CD1c-positive myeloid dendritic cell (primary cell): ENCODE data around the gene RRAS.
"Not testable (repeated sequence)": the region's sequence is repeated elsewhere in the genome, so short reads cannot be mapped to it uniquely, and the experiment has no call there.

Experiments used
- DNase-seq: peaks from one replicate; pipeline ENCODE4 v3.0.0-alpha.2; 2016; ENCODE audit errors: extremely low spot score

Gene RRAS

DNA sequence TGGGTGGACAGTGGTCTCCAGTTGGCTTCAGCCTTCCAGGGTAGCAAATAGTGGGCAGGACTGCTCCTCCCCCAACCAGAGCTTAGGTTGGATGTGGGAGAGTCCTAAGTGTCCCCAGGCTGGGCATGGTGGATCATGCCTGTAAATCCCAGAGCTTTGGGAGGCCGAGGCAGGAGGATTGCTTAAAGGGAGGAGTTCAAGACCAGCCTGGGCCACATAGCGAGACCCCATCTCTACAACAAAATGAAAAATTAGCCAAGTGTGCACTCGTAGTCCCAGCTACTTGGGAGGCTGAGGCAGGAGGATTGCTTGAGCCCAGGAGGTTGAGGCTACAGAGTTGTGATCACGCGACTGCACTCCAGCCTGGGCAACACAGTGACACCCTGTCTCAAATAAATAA, 7.4 kb downstream of the RRAS start:
- DNase-seq = no peak

DNA sequence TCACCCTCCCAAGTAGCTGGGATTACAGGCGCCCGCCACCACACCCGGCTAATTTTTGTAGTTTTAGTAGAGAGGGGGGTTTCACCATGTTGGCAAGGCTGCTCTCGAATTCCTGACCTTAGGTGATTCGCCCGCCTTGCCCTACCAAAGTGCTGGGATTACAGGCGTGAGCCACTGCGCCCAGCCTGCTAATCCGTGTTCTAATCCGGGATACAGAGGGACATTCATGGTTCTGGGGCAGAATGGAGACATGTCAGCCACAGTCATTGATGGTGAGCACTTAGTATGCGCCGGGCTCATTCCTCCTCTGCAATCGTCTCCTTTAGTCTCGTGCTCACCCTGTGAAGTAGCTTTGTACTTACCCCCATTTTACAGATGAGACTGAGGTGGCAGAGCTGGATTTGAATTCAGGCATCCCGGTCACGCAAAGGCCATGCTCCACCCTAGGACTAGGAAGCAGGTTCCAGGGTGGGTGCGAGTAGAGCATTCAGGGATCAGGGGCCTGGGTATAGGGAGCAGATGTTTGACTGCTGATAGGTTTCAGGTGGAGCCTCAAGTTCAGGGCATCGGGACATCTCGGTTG, 8.2 kb downstream of the RRAS start:
- no peak for DNase-seq

DNA sequence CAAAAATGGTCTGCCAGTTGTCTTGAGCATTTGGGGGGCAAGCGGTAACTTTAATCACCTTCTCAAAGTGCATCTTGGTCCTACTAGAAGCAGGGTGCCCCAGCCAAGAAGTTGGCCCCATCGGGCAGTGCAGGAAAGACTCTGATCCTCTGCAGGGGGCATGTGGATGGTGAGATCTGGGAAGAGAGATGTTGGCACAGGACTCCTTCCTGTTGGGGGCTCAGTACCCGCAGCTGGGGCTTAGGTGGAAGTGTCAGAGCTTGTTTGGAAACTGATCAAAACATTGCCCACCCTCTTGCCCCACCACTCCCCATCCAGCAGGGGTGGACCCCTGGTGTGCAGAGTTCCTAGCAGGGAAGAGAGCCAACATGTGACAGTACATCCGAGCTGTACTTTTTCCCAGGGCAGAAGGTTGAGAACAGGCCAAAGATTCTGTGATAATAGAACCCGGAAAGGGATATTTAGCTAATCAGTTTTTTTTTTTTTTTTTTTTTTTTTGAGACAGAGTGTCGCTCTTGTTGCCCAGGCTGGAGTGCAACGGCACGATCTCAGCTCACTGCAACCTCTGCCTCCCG, 8.8 kb downstream of the RRAS start:
- no peak for DNase-seq

DNA sequence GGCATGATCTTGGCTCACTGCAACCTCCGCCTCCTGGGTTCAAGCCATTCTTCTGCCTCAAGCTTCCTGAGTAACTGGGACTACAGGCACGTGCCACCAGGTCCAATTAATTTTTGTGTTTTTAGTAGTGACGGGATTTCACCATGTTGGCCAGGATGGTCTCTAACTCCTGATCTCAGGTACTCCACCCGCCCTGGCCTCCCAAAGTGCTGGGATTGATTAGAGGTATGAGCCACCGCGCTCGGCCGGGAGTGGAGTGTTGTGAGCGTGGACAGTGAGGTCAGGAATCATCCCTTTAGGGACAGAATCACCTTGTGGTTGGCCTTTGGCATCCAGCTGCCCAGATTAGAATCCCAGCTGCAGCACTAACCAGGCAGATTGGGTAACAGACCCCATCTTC, 10.3 kb downstream of the RRAS start:
- DNase-seq = no peak

DNA sequence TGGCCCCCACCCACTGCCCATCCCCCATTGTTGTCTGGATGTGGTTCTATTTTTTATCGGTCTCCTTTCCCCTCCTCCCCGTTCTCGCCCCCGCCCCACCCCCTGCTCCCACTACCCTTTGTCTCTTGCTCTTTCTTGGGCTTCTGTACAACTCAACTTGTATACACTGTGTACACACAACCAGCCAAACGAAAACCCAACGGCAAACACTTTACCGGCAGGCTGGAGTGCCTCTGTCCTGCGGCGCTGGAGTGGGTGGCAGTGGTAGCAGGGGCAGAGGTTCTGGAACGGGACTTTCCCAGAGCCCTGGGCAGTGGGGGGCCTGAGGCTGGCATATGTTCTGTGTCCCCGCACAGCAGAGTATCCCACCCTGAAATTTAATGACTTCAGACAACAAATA, 13.7 kb downstream of the RRAS start:
- DNase-seq = no peak

DNA sequence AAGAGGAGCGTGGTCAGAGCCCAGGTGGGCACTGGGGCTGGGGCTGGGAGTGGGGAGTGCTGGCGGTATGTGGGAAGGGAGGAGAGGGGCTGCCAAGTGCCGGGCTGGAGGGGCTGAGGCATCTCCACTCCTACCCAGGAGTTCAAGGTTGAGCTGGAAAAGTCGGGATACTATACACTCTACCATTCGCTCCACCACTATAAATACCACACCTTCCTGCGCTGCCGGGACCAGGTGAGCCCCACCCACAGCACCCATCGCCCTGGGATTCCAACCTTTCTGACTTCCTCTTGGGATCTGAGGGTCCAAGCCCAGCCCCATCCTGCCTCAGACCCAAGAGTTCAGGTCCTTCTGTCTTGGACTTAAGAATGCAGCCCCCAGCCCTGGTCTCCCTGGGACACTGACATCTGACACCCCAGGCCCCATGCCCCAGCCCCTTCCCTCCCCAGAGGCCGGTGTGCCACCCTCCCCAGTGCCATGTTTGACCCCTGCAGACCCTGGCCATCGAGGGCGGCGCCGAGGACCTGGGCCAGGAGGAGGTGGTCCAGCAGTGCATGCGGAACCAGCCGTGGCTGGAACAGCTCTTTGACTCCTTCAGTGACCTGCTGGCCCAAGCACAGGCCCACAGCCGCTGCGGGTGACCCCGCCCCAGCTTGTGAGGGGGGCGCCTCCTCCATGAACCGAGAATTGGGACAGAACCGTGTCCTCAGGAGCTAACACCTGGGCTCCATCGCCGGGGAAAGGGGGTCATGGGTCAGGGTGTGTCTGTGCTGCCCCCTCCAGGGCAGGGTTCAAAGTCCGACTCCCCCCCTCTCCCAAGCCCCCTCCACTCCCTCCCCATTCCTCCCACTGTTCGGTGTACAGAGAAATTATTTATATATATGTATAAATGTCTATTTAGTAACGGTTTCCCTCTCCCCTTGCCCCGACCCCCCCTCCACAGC, 14.7 kb downstream of the RRAS start:
- DNase-seq = no peak

DNA sequence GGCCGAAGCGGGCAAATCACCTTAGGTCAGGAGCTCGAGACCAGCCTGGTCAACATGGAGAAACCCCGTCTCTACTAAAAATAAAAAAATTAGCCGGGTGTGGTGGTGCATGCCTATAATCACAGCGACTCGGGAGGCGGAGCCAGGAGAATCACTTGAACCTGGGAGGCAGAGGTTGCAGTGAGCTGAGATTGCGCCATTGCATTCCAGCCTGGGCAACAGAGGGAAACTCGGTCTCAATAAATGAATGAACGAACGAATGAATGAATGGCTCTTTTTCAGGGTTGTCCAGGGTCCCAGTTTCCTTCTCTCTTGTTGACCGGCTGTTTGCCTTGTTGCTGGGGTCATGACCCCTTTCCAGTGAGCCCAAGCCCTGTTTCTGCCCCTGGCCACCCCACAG, 22.1 kb downstream of the RRAS start:
- not testable (repeated sequence) for DNase-seq

DNA sequence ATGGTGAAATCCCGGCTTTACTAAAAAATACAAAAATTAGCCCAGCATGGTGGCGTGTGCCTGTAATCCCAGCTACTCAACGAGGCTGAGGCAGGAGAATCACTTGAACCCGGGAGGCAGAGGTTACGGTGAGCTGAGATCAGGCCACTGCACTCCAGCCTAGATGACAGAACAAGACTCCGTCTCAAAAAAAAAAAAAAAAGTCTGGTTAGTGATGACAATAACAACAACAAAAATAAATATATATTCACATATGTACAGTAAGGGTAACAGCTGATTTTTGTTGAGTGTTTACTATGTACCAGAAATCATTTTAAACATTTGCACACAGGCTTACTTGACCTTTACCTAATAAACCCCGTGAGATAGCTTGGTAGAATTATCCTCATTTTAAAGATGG, 23.0 kb downstream of the RRAS start:
- no peak for DNase-seq

DNA sequence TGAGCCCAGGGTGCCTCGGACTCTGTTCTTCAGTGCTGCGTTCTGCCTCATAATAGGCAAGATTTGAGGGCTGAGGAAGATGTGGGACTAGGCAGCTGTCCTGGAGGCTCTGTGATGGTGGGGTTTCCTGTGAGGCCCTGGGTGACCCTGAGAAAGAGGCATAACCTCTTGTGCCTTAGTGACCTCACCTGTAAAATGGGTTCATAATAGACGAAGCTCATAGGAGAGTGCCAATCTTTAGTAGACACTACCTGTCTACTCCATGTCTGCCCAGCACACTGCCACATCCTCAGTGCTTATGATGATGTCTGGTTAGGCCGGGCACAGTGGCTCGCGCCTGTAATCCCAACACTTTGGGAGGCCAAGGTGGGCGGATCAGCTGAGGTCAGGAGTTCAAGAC, 23.4 kb downstream of the RRAS start:
- DNase-seq = no peak

DNA sequence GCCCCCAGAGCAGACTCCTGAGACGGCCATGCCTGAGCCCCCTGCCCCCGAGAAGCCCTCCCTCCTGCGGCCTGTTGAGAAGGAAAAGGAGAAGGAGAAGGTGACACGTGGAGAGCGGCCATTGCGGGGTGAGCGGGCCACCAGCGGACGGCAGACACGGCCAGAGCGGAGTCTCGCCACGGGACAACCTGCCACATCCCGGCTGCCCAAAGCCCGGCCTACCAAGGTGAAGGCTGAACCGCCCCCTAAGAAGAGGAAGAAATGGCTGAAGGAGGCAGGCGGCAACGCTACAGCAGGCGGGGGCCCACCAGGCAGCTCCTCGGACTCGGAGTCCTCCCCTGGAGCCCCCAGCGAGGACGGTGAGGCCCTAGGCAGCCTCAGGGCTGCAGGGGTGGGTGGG, 24.1 kb downstream of the RRAS start:
- DNase-seq = no peak

DNA sequence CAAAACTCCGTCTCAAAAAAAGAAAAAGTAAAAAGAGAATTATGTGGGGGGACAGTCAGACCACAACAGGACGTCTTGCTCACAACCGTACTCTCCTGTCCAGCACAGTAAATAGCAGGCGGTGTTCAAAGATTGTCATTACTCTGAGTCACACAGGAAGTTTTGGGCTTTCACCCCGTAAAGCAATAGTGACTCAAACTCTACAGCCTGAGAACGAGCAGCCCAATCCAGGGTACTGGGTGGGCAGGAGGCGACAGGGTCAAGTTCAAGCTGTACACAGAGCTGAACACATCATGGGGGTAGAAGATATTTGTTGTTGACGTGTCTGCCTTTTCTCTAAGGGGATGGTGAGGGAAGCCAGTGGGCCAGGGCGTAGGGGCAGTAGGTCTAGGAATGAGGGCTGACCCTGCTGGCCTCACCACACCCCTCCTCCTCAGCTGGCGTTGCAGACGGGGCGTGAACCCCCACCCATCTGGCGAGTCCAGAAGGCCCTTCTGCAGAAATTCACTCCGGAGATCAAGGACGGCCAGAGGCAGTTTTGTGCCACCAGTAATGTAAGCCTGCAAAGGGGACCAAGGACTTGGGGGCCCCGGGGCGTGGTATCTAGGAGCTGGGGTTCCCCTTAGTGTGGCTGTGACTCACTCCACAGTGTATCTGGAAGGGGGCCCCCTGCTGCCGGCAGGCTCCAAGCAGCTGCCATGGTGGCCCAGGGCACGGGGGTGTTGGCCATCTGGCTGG, 25.7 kb downstream of the RRAS start:
- DNase-seq = peak; percentile 33

DNA sequence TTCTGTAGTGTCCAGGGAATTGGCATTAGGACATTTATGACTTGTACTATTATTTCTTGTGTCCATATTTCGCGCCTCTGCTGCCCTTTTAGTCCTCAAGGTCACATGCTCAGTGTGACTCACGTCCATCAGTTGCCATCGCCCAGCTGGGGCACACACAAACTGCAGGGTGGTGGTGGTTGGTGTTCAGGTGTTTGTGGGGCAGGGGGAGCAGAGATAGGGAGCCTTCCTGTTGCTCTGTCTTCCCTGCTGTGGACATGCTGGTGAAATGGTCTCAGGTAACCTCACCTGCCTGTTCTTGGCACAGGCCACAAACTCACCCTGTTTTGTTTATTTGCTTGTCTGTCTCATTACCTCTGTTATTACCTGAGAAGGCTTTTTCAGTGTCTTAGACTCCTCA, 26.6 kb downstream of the RRAS start:
- DNase-seq = peak; percentile 13

DNA sequence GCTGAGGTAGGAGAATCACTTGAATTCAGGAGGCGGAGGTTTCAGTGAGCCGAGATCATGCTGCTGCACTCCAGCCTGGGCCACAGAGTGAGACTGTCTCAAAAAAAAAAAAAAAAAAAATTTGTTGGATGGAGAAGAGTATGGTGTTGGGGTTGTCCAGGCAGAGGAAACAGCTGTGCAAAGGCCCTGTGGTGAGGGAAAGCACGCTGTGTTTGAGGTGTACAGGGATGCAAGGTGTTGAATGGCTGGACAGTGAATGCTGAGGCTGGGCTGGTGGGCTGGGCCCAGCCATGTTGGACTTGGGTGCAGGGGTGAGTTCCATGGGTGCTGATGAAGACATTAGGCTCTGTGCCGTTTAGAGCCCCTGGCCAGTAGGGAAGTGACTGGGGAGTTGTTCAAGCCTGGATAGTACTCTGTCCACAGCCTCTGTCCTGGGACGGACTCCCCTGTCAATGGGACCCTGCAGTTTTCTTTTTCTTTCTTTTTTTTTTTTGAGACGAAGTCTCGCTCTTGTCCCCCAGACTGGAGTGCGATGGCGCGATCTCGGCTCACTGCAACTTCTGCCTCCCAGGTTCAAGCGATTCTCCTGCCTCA, 30.3 kb downstream of the RRAS start:
- no peak for DNase-seq

DNA sequence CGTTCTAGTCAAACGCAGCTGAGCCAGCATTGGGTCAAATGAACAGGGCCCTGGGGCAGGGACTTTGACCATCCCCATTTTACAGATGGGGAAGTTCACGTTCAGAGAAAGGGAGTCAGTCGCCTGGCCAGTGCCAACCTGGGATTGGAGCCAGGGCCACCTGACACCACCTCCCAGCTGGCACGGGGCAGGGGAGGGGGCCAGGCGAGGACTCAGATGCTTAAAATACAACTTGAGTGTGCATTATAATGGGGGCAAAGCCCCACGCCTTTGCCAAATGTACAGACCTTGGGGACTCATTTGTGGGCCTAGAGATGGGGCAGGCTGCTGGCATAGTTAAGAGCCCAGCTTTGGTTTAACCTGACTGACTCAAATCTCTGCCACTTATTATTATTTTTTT, 34.3 kb downstream of the RRAS start:
- DNase-seq = no peak

DNA sequence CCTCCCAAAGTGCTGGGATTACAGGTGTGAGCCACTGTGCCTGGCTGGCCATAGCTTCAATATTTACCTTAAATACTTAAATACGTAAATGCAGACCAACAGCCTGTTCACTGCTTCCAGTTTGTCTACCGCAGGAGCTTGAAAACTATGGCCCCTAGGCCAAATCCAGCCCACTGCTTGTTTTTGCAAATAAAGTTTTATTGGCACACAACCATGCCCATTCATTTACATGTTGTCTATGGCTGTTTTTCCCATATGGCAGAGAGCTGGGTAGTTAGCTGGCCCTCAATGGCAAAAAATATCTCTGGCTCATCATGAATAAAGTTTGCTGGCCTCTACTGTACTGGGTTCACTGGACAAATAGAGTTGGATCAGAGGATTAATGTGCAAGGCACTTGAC, 37.1 kb downstream of the RRAS start:
- DNase-seq = no peak

DNA sequence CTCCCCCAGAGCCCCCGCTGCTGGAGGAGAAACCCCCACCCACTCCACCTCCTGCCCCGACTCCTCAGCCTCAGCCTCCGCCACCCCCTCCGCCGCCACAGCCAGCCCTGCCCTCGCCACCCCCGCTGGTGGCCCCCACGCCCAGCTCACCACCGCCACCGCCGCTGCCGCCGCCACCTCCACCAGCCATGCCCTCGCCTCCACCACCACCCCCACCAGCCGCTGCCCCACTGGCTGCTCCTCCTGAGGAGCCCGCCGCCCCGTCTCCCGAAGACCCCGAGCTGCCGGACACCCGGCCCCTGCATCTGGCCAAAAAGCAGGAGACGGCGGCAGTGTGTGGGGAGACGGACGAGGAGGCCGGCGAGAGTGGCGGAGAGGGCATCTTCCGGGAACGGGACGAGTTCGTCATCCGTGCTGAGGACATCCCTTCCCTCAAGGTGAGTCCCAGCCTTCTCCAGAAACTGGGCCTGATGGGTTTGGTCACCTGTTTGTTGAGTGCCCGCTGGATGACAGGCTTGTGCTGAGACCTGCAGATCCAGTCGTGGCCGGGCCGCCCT, 38.4 kb downstream of the RRAS start:
- DNase-seq = no peak

DNA sequence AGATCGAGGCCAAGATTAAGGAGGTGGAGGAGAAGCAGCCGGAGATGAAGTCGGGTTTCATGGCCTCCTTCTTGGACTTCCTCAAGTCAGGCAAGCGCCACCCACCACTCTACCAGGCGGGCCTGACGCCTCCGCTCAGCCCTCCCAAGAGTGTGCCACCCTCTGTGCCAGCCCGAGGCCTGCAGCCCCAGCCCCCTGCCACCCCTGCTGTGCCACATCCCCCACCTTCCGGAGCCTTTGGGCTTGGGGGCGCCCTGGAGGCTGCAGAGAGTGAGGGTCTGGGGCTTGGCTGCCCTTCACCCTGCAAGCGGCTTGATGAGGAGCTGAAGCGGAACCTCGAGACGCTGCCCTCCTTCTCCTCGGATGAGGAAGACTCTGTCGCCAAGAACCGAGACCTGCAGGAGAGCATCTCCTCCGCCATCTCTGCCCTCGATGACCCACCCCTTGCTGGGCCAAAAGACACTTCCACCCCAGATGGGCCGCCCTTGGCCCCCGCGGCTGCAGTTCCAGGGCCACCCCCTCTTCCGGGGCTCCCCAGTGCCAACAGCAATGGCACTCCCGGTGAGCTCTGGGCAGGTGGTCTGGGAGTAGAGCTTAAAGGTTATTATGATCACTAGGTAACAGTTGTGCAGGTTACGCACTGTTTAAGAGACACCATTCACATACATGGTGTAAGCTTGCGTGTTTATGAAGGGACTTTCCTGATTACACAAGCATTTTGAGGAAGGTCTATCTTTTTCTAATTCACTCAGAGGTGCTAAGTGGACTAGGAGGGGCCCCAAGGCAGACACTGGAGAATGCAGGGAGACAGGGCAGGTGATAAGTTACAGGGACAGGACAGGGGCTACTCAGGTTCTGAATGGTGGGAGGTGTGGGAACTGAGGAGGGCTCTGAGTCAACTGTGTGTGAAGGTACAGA, 40.3 kb downstream of the RRAS start:
- DNase-seq = peak; percentile 29

DNA sequence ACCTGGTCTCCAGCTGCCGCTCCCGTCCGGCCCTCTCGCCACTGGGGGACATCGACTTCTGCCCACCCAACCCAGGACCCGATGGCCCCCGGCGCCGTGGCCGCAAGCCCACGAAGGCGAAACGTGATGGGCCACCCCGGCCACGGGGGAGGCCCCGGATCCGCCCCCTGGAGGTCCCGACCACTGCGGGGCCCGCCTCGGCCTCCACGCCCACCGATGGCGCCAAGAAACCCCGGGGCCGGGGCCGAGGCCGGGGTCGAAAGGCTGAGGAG, 42.3 kb downstream of the RRAS start:
- no peak for DNase-seq

DNA sequence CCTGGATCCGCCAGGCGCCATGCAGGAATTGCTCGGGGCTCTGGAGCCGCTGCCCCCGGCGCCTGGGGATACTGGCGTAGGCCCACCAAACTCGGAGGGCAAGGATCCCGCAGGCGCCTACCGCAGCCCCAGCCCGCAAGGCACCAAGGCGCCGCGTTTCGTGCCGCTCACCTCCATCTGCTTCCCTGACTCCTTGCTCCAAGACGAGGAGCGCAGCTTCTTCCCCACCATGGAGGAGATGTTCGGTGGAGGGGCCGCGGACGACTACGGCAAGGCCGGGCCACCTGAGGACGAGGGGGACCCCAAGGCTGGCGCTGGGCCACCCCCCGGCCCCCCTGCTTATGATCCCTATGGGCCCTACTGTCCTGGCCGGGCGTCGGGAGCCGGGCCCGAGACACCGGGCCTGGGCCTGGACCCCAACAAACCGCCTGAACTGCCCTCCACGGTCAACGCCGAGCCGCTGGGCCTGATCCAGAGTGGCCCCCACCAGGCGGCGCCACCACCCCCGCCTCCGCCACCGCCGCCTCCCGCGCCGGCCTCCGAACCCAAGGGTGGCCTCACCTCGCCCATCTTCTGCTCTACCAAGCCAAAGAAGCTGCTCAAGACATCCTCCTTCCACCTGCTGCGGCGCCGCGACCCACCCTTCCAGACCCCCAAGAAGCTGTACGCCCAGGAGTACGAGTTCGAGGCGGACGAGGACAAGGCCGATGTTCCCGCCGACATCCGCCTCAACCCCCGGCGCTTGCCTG, 42.8 kb downstream of the RRAS start:
- no peak for DNase-seq

DNA sequence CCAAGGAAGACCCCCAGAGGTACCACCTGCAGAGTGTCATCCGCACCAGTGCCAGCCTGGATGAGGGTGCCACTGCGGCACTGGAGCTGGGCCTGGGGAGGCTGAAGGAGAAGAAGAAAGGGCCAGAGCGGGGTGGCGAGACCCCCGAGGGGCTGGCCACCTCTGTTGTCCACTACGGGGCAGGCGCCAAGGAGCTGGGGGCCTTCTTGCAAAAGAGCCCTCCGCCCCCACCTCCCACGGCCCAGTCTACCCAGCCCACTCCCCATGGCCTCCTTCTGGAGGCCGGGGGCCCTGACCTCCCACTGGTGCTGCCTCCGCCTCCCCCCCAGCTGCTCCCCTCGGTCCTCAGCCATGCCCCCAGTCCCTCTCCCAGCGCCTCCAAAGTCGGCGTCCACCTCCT, 43.5 kb downstream of the RRAS start:
- DNase-seq = no peak
